GM13976 (cell line): ENCODE measurements around the gene PF4V1.

Experiments
- DNase-seq: peaks from one replicate; pipeline ENCODE4 v3.0.0; 2012; ENCODE audit warnings: low spot score
- CTCF ChIP-seq: IDR thresholded peaks from 2 replicates; pipeline ENCODE4 v1.5.1; 2012; ENCODE audit warnings: borderline replicate concordance, mild to moderate bottlenecking; ENCODE audit not compliant: insufficient read depth; ENCODE audit errors: extremely low read depth, missing control alignments, control extremely low read depth
- in situ Hi-C: fragments of 300-500 bp; cut with MboI; formaldehyde crosslinking; loops from one replicate; pipeline ENCODE4 v1.12.0; 2022; ENCODE audit warnings: low sequenced_read_pairs, mixed read lengths, inconsistent platforms; ENCODE audit not compliant: unreplicated experiment

Gene PF4V1

DNA sequence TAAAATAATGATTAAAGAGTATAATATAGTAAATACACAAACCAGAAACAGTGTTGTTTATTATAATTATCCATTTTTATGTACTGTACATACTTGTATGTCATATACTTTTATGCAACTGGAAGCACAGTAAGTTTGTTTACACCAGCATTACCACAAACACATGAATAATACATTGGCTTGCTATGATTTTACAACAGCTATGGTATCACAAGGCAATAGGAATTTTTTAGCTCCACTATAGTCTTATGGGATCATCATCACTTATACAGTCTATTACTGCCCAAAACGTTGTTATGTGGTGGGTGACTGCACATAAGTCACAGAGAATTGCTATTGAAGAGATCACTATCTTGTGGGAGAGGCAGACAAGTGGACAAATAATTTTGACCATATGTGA, 1.8 kb upstream of the PF4V1 start:
- no peak for DNase-seq
- no peak for TF ChIP-seq CTCF
- in situ Hi-C loops: no loop called here

DNA sequence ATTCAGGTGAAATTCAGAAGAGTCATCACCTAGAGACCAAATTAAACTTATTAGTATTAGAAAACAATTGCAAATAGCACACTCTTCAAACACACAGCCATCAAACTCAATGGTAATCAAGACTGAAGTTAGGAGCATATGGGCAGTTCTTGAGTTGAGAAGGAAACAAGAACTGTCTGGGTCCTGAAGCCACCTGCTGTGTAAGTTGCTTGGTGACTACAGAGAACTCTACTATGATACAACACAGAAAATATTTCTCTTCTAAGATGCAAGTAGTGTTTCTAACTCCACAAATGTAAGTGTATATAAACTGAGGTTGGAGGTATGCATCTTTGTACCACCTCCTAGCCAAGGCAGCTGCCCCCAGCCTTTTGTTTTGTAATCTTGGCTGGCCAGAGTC, 325 bp upstream of the PF4V1 start:
- DNase-seq: no peak
- in situ Hi-C loops: no loop called here
- no peak for TF ChIP-seq CTCF

DNA sequence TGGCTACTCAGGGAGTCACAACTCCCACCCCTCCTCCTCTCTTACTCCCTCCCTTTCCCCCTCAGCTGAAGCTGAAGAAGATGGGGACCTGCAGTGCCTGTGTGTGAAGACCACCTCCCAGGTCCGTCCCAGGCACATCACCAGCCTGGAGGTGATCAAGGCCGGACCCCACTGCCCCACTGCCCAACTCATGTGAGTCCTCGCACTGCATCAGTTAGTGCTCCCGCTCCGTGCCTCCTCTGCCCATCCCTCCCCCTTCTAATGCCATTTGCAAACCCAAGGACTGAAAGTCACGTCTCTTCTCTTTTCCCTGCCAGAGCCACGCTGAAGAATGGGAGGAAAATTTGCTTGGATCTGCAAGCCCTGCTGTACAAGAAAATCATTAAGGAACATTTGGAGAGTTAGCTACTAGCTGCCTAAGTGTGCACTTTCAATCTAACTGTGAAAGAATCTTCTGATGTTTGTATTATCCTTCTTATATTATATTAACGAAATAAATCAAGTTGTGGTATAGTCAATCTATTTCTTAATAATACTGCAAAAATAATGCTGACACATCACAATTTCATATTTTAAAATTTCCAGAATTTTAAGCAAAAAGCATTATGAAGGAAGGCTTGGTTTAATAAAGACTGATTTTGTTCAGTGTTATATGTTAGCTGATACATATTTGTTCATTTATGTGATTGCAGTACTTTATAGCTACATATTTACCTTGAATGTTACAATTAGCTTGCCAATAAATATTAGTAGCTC, 800 bp downstream of the PF4V1 start:
- in situ Hi-C loops: no loop called here
- DNase-seq: no peak
- TF ChIP-seq CTCF: no peak

DNA sequence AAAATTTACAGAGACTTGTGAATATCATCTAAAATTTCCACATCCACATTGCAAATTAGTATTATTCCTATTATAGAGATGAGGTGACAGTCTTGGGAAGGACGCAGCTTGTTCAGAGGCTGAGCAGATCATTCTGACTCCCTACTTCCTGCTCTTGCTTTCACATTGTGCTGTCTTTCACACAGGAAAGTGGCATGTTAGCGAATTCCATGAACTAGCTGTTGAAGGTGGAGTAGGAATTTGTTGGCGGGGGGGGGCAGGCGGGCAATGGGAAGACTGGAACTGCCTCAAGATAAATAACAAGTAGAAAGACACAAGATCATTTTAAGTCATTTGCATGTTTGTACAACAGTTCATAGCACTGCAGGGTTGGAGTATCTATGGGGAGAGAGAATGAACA, 2.3 kb downstream of the PF4V1 start:
- DNase-seq: no peak
- in situ Hi-C loops: no loop called here
- no peak for TF ChIP-seq CTCF

DNA sequence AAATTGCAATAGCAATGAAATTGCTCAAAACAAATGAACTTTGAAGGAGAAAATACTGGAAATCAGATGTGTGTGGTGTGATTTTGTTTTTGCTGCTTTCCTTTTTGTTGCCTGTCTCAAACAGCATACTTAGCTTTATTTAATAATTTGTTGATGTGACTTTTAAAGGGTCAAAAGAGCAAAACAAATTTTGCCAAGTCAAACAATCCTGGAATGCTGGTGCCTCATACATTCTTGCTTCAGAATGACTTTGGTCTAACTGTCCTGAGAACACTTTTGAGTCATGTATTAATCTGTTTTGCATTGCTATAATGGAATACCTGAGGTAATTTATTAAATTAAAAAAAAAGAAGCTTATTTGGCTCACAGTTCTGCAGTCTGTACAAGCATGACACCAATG, 3.4 kb downstream of the PF4V1 start:
- in situ Hi-C loops: no loop called here
- no peak for DNase-seq

GRCh38 chr4:73859614-73860088, 6.6 kb downstream of the PF4V1 start:
- no peak for DNase-seq
- in situ Hi-C loops: no loop called here
- no peak for TF ChIP-seq CTCF

More for the DNA sequence above, 3.4 kb downstream of the PF4V1 start:
- TF ChIP-seq CTCF: no peak
